ENCODE measurements around the gene ACTL6B. TPM values are rescaled to one million over a fixed set of nuclear protein-coding genes. Genes with fewer than 3 reads are reported as not detected.
"Not testable (repeated sequence)": the region's sequence is repeated elsewhere in the genome, so short reads cannot be mapped to it uniquely, and the experiment has no call there.

Gene ACTL6B
- total RNA-seq (2014; rRNA removed; shearing (Covaris generic)): not detected in 2 replicates

- no peak for DNase-seq (ENCODE audit: low spot score)
Observed at GRCh38 chr7:100655908-100656674, at the start of gene ACTL6B. ACTL6B (minus strand) TSS chr7:100656448; CDS start chr7:100656354, 94 bp downstream.

GRCh38 chr7:100705320-100705752 lies 49.1 kb upstream of the ACTL6B start:
- DNase-seq (ENCODE audit: low spot score): peak; percentile 56

- not testable (repeated sequence) for DNase-seq (ENCODE audit: low spot score)
Observed at GRCh38 chr7:100701089-100701488, 44.8 kb upstream of the ACTL6B start.

- no peak for DNase-seq (ENCODE audit: low spot score)
Observed at GRCh38 chr7:100699018-100699417, 42.8 kb upstream of the ACTL6B start.

- no peak for DNase-seq (ENCODE audit: low spot score)
Observed at GRCh38 chr7:100696123-100696521, 39.9 kb upstream of the ACTL6B start.

GRCh38 chr7:100694098-100694745 lies 38.0 kb upstream of the ACTL6B start, which contains the start of gene GIGYF1:
GIGYF1 (minus strand) TSS chr7:100694250; CDS start chr7:100688238, 6,012 bp downstream.
- DNase-seq (ENCODE audit: low spot score): peak; percentile 58

GRCh38 chr7:100693312-100694097 lies 37.3 kb upstream of the ACTL6B start:
- DNase-seq (ENCODE audit: low spot score): no peak

GRCh38 chr7:100692578-100692961 lies 36.3 kb upstream of the ACTL6B start:
- no peak for DNase-seq (ENCODE audit: low spot score)

- peak; percentile 63 for DNase-seq (ENCODE audit: low spot score)
Observed at GRCh38 chr7:100691676-100692577, 35.7 kb upstream of the ACTL6B start.

- no peak for DNase-seq (ENCODE audit: low spot score)
Observed at GRCh38 chr7:100689230-100690135, 33.2 kb upstream of the ACTL6B start.

GRCh38 chr7:100688326-100688860 lies 32.1 kb upstream of the ACTL6B start:
- no peak for DNase-seq (ENCODE audit: low spot score)

GRCh38 chr7:100687751-100688300 lies 31.6 kb upstream of the ACTL6B start:
- no peak for DNase-seq (ENCODE audit: low spot score)

- no peak for DNase-seq (ENCODE audit: low spot score)
Observed at GRCh38 chr7:100687261-100687660, 31.0 kb upstream of the ACTL6B start.

GRCh38 chr7:100686822-100687211 lies 30.6 kb upstream of the ACTL6B start:
- DNase-seq (ENCODE audit: low spot score): no peak

- no peak for DNase-seq (ENCODE audit: low spot score)
Observed at GRCh38 chr7:100686201-100686821, 30.1 kb upstream of the ACTL6B start.

GRCh38 chr7:100685631-100686145 lies 29.4 kb upstream of the ACTL6B start:
- DNase-seq (ENCODE audit: low spot score): no peak

- DNase-seq (ENCODE audit: low spot score): no peak
Observed at GRCh38 chr7:100685049-100685605, 28.9 kb upstream of the ACTL6B start.

GRCh38 chr7:100684534-100685042 lies 28.3 kb upstream of the ACTL6B start:
- DNase-seq (ENCODE audit: low spot score): no peak
